ENCODE data around the gene ZFP1.

ZFP1 gene

DNA sequence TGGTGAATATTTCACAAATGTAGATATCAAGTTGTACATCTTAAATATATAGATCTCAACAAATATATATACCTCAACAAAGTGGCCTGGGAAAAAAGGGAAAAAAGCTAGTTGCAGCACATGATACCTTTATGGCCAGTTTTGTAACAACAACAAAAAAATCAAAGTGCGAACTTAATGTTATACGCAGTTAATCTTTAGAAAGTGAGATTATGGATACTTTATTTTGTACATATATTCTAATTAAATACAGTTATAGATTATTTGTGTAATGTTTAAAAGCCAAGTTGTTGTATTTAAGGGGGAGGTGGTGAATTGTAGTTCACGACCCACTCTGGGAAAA is 385 bp upstream of the ZFP1 start:
- Histone ChIP-seq H2AFZ (ENCODE audit: low read depth, low read length) (no peak overlapping the region), H3K36me3 (ENCODE audit: insufficient read depth, low read length) (peaks cover 8% of the 10 kb centered on the region), H3K4me1 (ENCODE audit: insufficient read depth, low read length) (peaks cover 2% of the 10 kb centered on the region), H3K9me3 (ENCODE audit: low read length) (peaks cover 7% of the 10 kb centered on the region), H3K27me3 (ENCODE audit: insufficient read depth, low read length) (no peaks in the 10 kb centered on the region), H3K4me3 (ENCODE audit: low read length) (peak overlapping the region; percentile 72)

DNA sequence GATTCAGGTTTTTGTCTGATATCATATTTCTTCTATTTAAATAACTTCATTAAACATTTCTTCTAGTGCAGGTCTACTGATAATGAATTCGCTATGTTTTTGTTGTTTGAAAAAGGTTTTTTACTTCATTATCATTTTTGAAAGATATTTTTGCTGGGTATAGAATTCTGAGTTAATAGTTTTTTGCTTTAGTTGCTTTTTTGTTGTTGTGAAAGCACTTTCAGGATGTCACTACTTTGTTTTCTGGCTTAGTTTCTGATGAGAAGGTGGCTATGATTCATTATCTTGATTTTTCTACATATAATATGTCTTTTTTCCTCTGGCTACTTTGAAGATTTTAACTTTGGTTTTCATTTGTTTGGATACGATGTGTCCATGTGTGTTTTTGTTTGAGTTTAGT is 3.5 kb downstream of the ZFP1 start:
- Histone ChIP-seq H3K4me1 (ENCODE audit: insufficient read depth, low read length) (peaks cover 2% of the 10 kb centered on the region), H3K36me3 (ENCODE audit: insufficient read depth, low read length) (peaks cover 33% of the 10 kb centered on the region), H2AFZ (ENCODE audit: low read depth, low read length) (no peak overlapping the region), H3K27me3 (ENCODE audit: insufficient read depth, low read length) (no peaks in the 10 kb centered on the region), H3K4me3 (ENCODE audit: low read length) (no peak overlapping the region), H3K9me3 (ENCODE audit: low read length) (peaks cover 27% of the 10 kb centered on the region)

DNA sequence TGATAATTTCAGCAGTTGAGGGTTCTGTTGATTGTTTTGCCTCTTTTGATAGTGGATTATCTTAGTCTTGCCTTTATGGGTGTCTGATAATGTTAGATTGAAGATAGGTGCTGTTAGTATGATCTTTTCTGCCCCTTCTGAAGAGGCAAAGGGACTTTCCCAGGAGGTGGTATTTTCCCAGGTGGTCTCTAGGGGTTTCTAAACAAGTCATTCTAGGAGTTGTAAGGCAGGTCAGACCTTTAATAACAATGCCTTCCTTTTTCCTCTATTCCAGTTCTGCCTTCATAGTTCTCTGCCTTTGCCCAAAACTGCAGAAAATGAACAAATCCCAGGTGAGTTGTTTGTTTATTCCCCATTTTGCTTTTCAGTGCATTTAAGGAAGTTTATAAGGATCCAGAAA is 4.3 kb downstream of the ZFP1 start:
- H3K4me1 ChIP-seq (ENCODE audit: insufficient read depth, low read length), result peaks cover 2% of the 10 kb centered on the region
- H2AFZ ChIP-seq (ENCODE audit: low read depth, low read length), result no peak overlapping the region
- H3K36me3 ChIP-seq (ENCODE audit: insufficient read depth, low read length), result peaks cover 40% of the 10 kb centered on the region
- peaks cover 32% of the 10 kb centered on the region for H3K9me3 ChIP-seq (ENCODE audit: low read length)
- H3K4me3 ChIP-seq (ENCODE audit: low read length), result no peak overlapping the region
- no peaks in the 10 kb centered on the region for H3K27me3 ChIP-seq (ENCODE audit: insufficient read depth, low read length)

DNA sequence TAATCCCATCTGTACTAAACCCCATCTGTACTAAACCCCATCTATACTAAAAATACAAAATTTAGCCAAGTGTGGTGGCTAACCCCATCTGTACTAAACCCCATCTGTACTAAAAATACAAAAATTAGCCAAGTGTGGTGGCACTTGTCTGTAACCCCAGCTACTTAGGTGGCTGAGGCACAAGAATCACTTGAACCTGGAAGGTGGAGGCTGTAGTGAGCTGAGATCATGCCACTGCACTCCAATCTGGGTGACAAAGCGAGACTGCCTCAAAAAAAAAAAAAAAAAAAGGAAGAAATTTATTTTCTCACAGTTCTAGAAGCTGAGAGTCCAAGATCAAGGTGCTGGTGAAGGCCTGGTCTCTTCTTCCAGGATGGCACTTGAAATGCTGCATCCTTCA is 12.1 kb downstream of the ZFP1 start:
- peaks cover 55% of the 10 kb centered on the region for H3K9me3 ChIP-seq (ENCODE audit: low read length)
- H3K4me1 ChIP-seq (ENCODE audit: insufficient read depth, low read length), result no peaks in the 10 kb centered on the region
- H3K36me3 ChIP-seq (ENCODE audit: insufficient read depth, low read length), result peaks cover 61% of the 10 kb centered on the region
- H3K4me3 ChIP-seq (ENCODE audit: low read length), result no peak overlapping the region
- H2AFZ ChIP-seq (ENCODE audit: low read depth, low read length), result no peak overlapping the region
- H3K27me3 ChIP-seq (ENCODE audit: insufficient read depth, low read length), result no peaks in the 10 kb centered on the region

DNA sequence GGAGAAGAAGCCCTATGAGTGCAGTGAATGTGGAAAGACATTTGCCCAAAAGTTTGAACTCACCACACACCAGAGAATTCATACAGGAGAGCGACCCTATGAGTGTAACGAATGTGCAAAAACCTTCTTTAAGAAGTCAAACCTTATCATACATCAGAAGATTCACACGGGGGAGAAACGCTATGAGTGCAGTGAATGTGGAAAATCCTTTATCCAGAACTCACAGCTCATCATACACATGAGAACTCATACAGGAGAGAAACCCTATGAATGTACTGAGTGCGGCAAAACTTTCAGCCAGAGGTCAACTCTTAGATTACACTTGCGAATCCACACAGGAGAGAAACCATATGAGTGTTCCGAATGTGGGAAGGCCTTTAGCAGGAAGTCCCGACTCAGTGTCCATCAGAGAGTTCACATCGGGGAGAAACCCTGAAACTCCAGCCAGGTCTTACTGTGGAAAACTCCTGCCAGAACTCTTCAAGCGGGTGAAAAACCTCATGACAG is 21.6 kb downstream of the ZFP1 start:
- no peaks in the 10 kb centered on the region for H3K4me1 ChIP-seq (ENCODE audit: insufficient read depth, low read length)
- peaks cover 74% of the 10 kb centered on the region for H3K9me3 ChIP-seq (ENCODE audit: low read length)
- peaks cover 69% of the 10 kb centered on the region for H3K36me3 ChIP-seq (ENCODE audit: insufficient read depth, low read length)
- no peak overlapping the region for H2AFZ ChIP-seq (ENCODE audit: low read depth, low read length)
- H3K4me3 ChIP-seq (ENCODE audit: low read length), result no peak overlapping the region
- no peaks in the 10 kb centered on the region for H3K27me3 ChIP-seq (ENCODE audit: insufficient read depth, low read length)

DNA sequence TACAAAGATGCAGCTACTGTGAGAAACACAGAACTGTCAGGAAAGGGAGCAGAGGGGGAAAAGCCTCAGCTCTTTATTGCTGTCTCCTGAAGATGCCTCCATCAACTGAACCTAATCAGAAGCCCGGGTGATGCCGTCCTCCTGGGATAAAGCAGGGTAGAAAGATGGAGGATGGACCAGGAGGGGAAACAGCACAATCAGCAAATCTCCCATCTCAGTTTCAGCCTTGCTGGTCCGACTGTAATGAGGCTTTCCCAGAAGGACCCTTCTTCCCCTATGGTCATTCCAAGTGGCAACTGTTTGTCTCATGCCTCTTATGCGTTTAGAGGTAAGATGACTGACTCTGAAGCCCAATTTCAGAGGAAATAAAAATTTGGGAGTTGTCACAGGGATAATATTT is 24.3 kb downstream of the ZFP1 start:
- Histone ChIP-seq H3K27me3 (ENCODE audit: insufficient read depth, low read length) (no peaks in the 10 kb centered on the region), H3K4me1 (ENCODE audit: insufficient read depth, low read length) (peaks cover 3% of the 10 kb centered on the region), H2AFZ (ENCODE audit: low read depth, low read length) (no peak overlapping the region), H3K9me3 (ENCODE audit: low read length) (peaks cover 66% of the 10 kb centered on the region), H3K4me3 (ENCODE audit: low read length) (no peak overlapping the region), H3K36me3 (ENCODE audit: insufficient read depth, low read length) (peaks cover 51% of the 10 kb centered on the region)

DNA sequence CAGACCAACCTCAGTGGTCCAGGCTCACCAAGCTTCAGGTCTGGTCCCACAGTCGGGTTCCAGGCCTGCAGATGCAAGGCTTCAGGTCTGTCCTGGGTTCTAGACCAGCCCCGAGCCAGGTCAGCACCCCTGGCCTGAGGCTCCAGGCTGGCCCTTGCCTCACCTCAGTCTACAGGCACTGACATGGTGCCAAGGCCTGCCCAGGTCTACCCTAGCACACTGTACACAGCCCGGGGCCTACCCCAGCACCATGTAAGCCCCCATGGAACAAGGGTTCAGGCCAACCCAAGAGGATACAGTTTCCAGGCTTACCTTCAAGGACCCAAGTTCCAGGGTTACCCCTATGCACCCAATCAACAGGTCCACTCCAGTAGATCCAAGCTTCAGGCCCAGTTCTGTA is 26.8 kb downstream of the ZFP1 start:
- peaks cover 43% of the 10 kb centered on the region for H3K9me3 ChIP-seq (ENCODE audit: low read length)
- peaks cover 26% of the 10 kb centered on the region for H3K36me3 ChIP-seq (ENCODE audit: insufficient read depth, low read length)
- H3K27me3 ChIP-seq (ENCODE audit: insufficient read depth, low read length), result no peaks in the 10 kb centered on the region
- peaks cover 3% of the 10 kb centered on the region for H3K4me1 ChIP-seq (ENCODE audit: insufficient read depth, low read length)
- H3K4me3 ChIP-seq (ENCODE audit: low read length), result no peak overlapping the region
- H2AFZ ChIP-seq (ENCODE audit: low read depth, low read length), result no peak overlapping the region

DNA sequence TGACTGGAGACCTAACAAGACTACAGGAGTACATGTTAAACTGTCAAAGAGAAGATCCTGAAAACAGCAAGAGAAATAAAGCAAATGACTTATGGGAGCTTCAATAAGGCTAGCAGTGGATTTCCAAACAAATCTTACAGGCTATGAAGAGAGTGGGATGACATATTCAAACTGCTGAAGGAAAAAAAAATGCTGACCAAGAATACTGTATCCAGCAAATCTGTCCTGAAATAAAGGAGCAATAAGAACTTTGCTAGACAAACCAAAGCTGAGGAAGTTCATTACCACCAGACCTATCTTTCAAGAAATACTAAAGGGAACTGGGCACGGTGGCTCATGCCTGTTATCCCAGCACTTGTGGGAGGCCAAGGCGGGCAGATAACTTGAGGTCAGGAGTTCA is 28.6 kb downstream of the ZFP1 start:
- Histone ChIP-seq H3K36me3 (ENCODE audit: insufficient read depth, low read length) (peaks cover 8% of the 10 kb centered on the region), H2AFZ (ENCODE audit: low read depth, low read length) (no peak overlapping the region), H3K27me3 (ENCODE audit: insufficient read depth, low read length) (no peaks in the 10 kb centered on the region), H3K9me3 (ENCODE audit: low read length) (peaks cover 32% of the 10 kb centered on the region), H3K4me3 (ENCODE audit: low read length) (no peak overlapping the region), H3K4me1 (ENCODE audit: insufficient read depth, low read length) (peaks cover 3% of the 10 kb centered on the region)

DNA sequence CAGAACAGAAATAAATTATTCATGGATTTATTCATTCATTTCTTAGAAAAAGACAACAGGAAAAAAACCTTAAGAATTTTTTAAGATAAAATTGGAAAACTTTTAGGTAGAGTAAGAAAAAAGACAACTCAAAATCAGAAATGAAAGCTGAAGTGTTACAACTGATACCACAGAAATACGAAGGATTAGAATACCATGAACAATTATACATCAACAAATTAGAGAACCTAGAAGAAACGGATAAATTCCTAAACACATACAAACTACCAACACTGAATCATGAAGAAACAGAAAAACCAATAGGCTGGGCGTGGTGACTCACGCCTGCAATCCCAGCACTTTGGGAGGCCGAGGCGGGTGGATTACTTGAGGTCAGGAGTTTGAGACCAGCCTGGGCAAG is 30.9 kb downstream of the ZFP1 start:
- Histone ChIP-seq H2AFZ (ENCODE audit: low read depth, low read length) (no peak overlapping the region), H3K36me3 (ENCODE audit: insufficient read depth, low read length) (no peaks in the 10 kb centered on the region), H3K9me3 (ENCODE audit: low read length) (peaks cover 14% of the 10 kb centered on the region), H3K4me1 (ENCODE audit: insufficient read depth, low read length) (peaks cover 3% of the 10 kb centered on the region), H3K27me3 (ENCODE audit: insufficient read depth, low read length) (no peaks in the 10 kb centered on the region), H3K4me3 (ENCODE audit: low read length) (no peak overlapping the region)

DNA sequence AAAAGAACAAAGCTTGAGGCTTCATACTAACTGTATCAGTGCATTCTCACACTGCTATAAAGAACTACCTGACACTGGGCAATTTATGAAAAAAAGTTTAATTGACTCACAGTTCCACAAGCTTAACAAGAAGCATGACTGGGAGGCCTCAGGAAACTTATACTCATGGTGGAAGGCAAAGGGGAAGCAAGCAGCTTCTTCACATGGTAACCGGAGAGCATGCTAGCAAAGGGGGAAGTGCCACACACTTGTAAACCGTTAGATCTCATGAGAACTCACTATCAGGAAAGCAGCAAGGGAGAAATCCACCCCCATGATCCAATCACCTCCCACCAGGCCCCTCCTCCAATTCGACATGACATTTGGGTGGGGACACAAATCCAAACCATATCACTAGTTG is 33.3 kb downstream of the ZFP1 start:
- no peaks in the 10 kb centered on the region for H3K27me3 ChIP-seq (ENCODE audit: insufficient read depth, low read length)
- no peak overlapping the region for H3K4me3 ChIP-seq (ENCODE audit: low read length)
- no peaks in the 10 kb centered on the region for H3K4me1 ChIP-seq (ENCODE audit: insufficient read depth, low read length)
- H2AFZ ChIP-seq (ENCODE audit: low read depth, low read length), result no peak overlapping the region
- H3K36me3 ChIP-seq (ENCODE audit: insufficient read depth, low read length), result no peaks in the 10 kb centered on the region
- peaks cover 4% of the 10 kb centered on the region for H3K9me3 ChIP-seq (ENCODE audit: low read length)

DNA sequence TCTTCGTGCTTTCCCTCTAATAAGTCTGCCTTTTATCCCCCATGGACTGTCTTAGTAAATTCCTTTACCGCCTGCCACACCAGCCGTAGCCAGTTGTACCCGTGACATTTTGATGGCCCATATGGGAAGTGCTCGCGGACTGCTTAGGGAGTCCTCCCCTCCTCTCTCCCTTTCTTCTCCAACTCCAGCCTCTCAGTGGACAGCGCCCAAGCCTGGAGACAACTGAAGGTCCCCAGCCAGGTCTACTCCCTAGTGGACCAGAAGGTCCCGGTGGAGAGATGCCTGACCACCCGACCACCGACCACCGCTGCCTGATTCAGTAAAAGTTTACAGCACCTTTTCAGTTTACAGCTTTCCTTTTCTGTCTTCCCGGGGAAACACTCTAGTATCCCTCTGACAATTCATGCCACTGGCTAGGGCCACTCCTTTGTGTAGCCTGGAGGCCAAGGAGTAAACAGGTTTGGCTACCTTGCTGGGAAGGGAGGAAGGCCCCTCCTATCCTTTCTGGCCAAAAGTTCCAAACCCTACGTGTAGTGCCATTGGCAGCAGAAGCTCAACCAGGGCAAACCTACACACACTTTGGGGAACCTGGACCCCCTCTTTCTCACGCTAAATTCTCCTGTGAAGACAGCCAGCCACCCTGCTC is 40.6 kb downstream of the ZFP1 start:
- Histone ChIP-seq H3K27me3 (ENCODE audit: insufficient read depth, low read length) (no peaks in the 10 kb centered on the region), H2AFZ (ENCODE audit: low read depth, low read length) (no peak overlapping the region), H3K9me3 (ENCODE audit: low read length) (peaks cover 8% of the 10 kb centered on the region), H3K36me3 (ENCODE audit: insufficient read depth, low read length) (no peaks in the 10 kb centered on the region), H3K4me3 (ENCODE audit: low read length) (no peak overlapping the region), H3K4me1 (ENCODE audit: insufficient read depth, low read length) (no peaks in the 10 kb centered on the region)

DNA sequence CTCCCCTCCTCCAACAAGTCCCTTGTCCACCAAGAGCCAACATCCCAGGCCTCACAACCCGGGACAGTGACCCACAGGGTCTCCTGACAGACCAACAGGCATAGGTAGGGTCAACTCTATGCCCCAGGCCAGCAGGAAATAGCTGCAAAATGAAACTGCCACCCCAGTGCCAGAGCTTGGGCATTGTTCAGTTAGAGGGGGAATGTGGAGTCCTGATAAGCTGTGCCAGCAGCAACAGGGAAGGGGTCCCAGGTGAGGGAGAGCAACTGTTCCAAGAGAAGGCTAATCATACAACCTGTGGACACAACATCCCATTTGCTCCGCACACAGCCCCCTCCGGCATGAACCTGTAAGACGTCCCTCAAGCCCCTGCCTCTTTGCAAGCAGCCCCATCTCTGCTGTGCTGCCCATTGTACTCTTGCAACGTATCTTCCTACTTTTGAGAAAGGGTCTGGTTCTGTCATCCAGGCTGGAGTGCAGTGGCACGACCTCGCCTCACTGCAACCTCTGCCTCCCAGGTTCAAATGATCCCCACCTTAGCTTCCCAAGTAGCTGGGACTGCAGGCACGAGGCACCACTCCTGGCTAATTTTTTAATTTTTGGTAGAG is 41.4 kb downstream of the ZFP1 start:
- Histone ChIP-seq H2AFZ (ENCODE audit: low read depth, low read length) (no peak overlapping the region), H3K27me3 (ENCODE audit: insufficient read depth, low read length) (no peaks in the 10 kb centered on the region), H3K4me1 (ENCODE audit: insufficient read depth, low read length) (no peaks in the 10 kb centered on the region), H3K36me3 (ENCODE audit: insufficient read depth, low read length) (no peaks in the 10 kb centered on the region), H3K9me3 (ENCODE audit: low read length) (peaks cover 8% of the 10 kb centered on the region), H3K4me3 (ENCODE audit: low read length) (no peak overlapping the region)

DNA sequence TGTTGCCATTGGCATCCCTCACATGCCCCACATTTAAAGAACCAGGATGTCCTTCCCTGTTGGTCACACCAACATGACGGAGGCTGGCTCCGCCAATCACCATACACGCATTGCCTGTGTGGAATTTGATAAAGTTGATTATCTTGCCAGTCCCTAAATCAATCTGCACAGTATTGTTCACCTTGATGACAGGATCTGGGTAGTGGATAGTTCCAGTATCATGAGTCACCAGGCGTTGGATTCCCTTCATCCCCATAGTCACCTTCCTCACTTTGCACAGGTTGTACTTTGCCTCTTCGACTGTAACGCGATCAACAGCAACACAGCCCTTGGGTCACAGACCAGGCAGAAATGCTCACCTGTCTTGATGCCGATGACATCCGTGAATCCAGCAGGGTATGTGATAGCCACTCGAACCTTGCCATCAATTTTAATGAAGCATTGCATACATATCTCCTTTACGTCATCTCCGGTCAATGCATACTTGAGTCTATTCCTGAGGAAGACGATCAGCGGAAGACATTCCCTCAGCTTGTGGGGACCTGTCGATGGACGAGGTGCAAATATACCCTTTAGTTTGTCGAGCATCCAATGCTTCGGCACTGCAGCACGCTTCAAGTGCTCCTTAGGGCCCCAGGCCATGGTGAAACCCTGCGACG is 44.4 kb downstream of the ZFP1 start:
- H3K4me1 ChIP-seq (ENCODE audit: insufficient read depth, low read length), result no peaks in the 10 kb centered on the region
- no peak overlapping the region for H3K4me3 ChIP-seq (ENCODE audit: low read length)
- no peak overlapping the region for H2AFZ ChIP-seq (ENCODE audit: low read depth, low read length)
- H3K9me3 ChIP-seq (ENCODE audit: low read length), result peaks cover 8% of the 10 kb centered on the region
- H3K27me3 ChIP-seq (ENCODE audit: insufficient read depth, low read length), result no peaks in the 10 kb centered on the region
- H3K36me3 ChIP-seq (ENCODE audit: insufficient read depth, low read length), result no peaks in the 10 kb centered on the region

Data from neuron (in vitro differentiated cells).